Muscle of leg (tissue), 11 donors: ENCODE results near the gene EOMES. TPM values are rescaled to one million over a fixed set of nuclear protein-coding genes. Genes with fewer than 3 reads are reported as not detected.

Source experiments
- DNase-seq: peaks from one replicate; pipeline ENCODE4 v3.0.0; 2013
- H3K27ac ChIP-seq: one replicate; pipeline ENCODE4 v1.5.1; 2013; ENCODE audit warnings: mild to moderate bottlenecking, low read length, control low read depth
- H3K27me3 ChIP-seq: one replicate; pipeline ENCODE4 v1.6.1; 2013; ENCODE audit warnings: low read length; ENCODE audit not compliant: control insufficient read depth, insufficient read depth
- H3K36me3 ChIP-seq: one replicate; pipeline ENCODE4 v1.6.1; 2013; ENCODE audit warnings: low read length; ENCODE audit not compliant: control insufficient read depth, insufficient read depth
- H3K4me1 ChIP-seq: one replicate; pipeline ENCODE4 v1.6.1; 2013; ENCODE audit warnings: low read length; ENCODE audit not compliant: control insufficient read depth, insufficient read depth
- H3K4me3 ChIP-seq: one replicate; pipeline ENCODE4 v1.5.1; 2013; ENCODE audit warnings: low read length, control low read depth
- H3K9me3 ChIP-seq: replicated peaks from 2 replicates; pipeline ENCODE4 v1.6.1; 2013; ENCODE audit warnings: low read depth, low read length; ENCODE audit not compliant: control insufficient read depth
- WGBS: methylation state at CpG from one replicate; pipeline ENCODE4 v1.1.5; 2013; ENCODE audit warnings: missing lambda C conversion rate; ENCODE audit not compliant: insufficient coverage; 5-methylcytosine and 5-hydroxymethylcytosine counted together
- polyA plus RNA-seq, 8 donors: library from polyadenylated mRNA; unstranded; fragments of 120-200 nt; gene quantifications; one replicate each; pipeline versions ENCODE4 v1.2.1 to v1.2.3, GENCODE V29; 2013; ENCODE audit warnings: inconsistent platforms in 1 of 8, low replicate concordance in 1 of 8; ENCODE audit not compliant: insufficient read length in 8 of 8, insufficient read depth in 1 of 8
- total RNA-seq: library from RNA; stranded (reverse); fragments of 120-200 nt; gene quantifications from one replicate; pipeline ENCODE4 v1.2.4, GENCODE V29; 2013

EOMES gene
- total and polyA plus RNA-seq, 9 donors: 0.06 to 0.37 (median 0.18) TPM

GRCh38 chr3:27684302-27684701 lies 37.8 kb downstream of the EOMES start:
- no peak overlapping the region for H3K27ac ChIP-seq
- no peak overlapping the region for H3K4me3 ChIP-seq
- no CpG with 5 or more reads among the region's 2 CpGs for WGBS
- no peaks in the 10 kb centered on the region for H3K27me3 ChIP-seq
- no peaks in the 10 kb centered on the region for H3K4me1 ChIP-seq
- no peak for DNase-seq
- no peaks in the 10 kb centered on the region for H3K36me3 ChIP-seq
- no peaks in the 10 kb centered on the region for H3K9me3 ChIP-seq

DNA sequence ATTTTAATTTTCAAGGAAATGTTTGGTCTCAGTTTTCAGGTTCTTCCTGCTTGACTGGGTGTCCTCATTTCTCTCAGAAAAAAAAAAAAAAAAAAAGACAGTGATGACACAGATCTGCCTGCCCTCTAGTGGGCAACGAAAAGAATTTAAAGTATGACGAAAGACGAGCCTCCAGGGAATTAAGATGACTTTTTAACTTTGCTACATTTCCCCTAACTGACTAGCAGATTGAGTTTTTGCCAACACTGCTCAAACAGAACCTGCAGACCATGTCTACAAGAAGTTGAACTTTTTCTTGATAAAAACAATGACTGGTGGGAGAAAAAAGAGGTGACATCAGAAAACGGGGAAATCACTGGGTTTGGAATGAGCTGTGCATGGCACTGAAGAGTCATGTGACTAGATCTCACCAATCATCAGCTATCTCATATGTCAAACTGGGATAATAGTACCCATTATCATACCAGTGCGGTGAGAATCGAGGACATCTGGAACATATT lies 40.8 kb downstream of the EOMES start:
- 7% methylated on average over 3 of the region's 6 CpGs for WGBS
- Histone ChIP-seq H3K27ac (no peak overlapping the region), H3K4me1 (no peaks in the 10 kb centered on the region), H3K27me3 (no peaks in the 10 kb centered on the region), H3K9me3 (no peaks in the 10 kb centered on the region), H3K36me3 (no peaks in the 10 kb centered on the region), H3K4me3 (no peak overlapping the region)
- DNase-seq: peak; percentile 83

- no peak overlapping the region for H3K27ac ChIP-seq
- no peaks in the 10 kb centered on the region for H3K9me3 ChIP-seq
- DNase-seq: no peak
- no peak overlapping the region for H3K4me3 ChIP-seq
- no peaks in the 10 kb centered on the region for H3K27me3 ChIP-seq
- WGBS: no CpG with 5 or more reads among the region's 5 CpGs
- no peaks in the 10 kb centered on the region for H3K36me3 ChIP-seq
- H3K4me1 ChIP-seq: no peaks in the 10 kb centered on the region
Measured at GRCh38 chr3:27680517-27681246, 41.4 kb downstream of the EOMES start.

- Histone ChIP-seq H3K4me1 (no peaks in the 10 kb centered on the region), H3K27me3 (no peaks in the 10 kb centered on the region), H3K9me3 (no peaks in the 10 kb centered on the region), H3K36me3 (no peaks in the 10 kb centered on the region), H3K4me3 (no peak overlapping the region), H3K27ac (no peak overlapping the region)
- no peak for DNase-seq
- WGBS: no CpG with 5 or more reads among the region's 1 CpG
Measured at GRCh38 chr3:27679691-27680090, 42.4 kb downstream of the EOMES start.

DNA sequence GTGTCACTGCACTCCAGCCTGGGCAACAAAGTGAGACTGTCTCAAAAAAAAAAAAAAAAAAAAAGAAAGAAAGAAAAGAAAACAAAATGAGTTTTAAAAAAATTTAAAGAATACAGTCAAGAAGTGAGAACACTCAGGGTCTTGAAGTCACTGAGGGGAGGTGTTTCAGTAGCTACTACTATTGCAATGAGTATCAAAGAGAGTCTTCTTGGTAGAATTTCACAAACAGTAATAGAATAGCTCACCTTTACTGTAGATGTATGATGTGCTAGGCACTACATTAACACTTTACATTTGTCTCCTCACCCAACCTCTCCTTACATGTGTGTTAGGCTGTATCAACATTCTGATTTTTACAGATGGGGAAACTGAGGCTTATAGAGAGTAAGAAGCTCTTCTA lies 43.9 kb downstream of the EOMES start:
- no peak for DNase-seq
- Histone ChIP-seq H3K4me1 (no peaks in the 10 kb centered on the region), H3K9me3 (no peaks in the 10 kb centered on the region), H3K4me3 (no peak overlapping the region), H3K27me3 (no peaks in the 10 kb centered on the region), H3K27ac (no peak overlapping the region), H3K36me3 (no peaks in the 10 kb centered on the region)

DNA sequence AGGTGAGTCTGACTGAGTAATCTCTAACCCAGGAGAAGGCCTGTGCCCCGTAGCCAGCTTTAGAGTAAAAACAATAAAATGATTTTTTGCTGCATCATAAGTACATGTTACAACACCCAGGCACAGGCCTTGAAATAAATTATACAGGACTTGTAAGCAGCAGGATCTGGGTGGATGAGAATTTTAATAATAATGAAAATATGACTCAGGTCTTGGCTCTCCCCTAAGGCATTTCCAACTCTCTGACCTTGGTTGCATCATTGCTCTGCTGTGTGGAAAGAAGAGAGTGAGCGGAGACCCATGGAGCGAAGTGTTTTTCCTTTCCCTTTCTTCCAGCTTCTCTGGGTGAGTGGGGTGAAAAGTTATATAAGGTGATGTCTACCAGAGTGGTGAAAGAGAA lies 44.6 kb downstream of the EOMES start:
- Histone ChIP-seq H3K4me3 (no peak overlapping the region), H3K4me1 (no peaks in the 10 kb centered on the region), H3K9me3 (no peaks in the 10 kb centered on the region), H3K27ac (no peak overlapping the region), H3K27me3 (no peaks in the 10 kb centered on the region), H3K36me3 (no peaks in the 10 kb centered on the region)
- DNase-seq: peak; percentile 65
- WGBS: 90% methylated on average over 2 of the region's 3 CpGs

GRCh38 chr3:27675287-27675686 lies 46.8 kb downstream of the EOMES start:
- H3K4me1 ChIP-seq: no peaks in the 10 kb centered on the region
- no CpG with 5 or more reads among the region's 3 CpGs for whole genome bisulfite sequencing
- H3K4me3 ChIP-seq: no peak overlapping the region
- no peaks in the 10 kb centered on the region for H3K36me3 ChIP-seq
- DNase-seq: peak; percentile 61
- no peaks in the 10 kb centered on the region for H3K27me3 ChIP-seq
- no peaks in the 10 kb centered on the region for H3K9me3 ChIP-seq
- H3K27ac ChIP-seq: no peak overlapping the region

DNA sequence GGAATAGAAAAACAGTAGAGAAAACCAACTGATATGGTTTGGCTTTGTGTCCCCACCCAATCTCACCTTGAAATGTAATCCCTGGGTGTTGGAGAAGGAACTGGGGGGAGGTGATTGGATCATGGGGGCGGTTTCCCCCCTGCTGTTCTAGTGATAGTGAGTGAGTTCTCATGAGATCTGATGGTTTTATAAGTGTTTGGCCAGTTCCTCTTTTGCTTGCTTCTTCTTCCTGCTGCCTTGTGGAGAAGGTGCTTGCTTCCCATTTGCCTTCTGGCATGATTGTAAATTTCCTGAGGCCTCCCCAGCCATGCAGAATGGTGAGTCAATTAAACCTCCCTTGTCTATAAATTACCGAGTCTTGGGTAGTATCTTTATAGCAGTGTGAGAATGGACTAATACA lies 48.4 kb downstream of the EOMES start:
- Histone ChIP-seq H3K36me3 (no peaks in the 10 kb centered on the region), H3K27ac (no peak overlapping the region), H3K9me3 (no peaks in the 10 kb centered on the region), H3K4me3 (no peak overlapping the region), H3K27me3 (no peaks in the 10 kb centered on the region), H3K4me1 (no peaks in the 10 kb centered on the region)
- no peak for DNase-seq
- WGBS: 80% methylated on average over 1 of the region's 2 CpGs

- peaks cover 6% of the 10 kb centered on the region for H3K4me1 ChIP-seq
- no peaks in the 10 kb centered on the region for H3K27me3 ChIP-seq
- no peaks in the 10 kb centered on the region for H3K9me3 ChIP-seq
- H3K4me3 ChIP-seq: no peak overlapping the region
- no peaks in the 10 kb centered on the region for H3K36me3 ChIP-seq
- H3K27ac ChIP-seq: no peak overlapping the region
- 88% methylated on average over 2 of the region's 6 CpGs for WGBS
- no peak for DNase-seq
Measured at GRCh38 chr3:27671101-27671500, 51.0 kb downstream of the EOMES start.

GRCh38 chr3:27670619-27671018 lies 51.5 kb downstream of the EOMES start:
- no peak for DNase-seq
- no peak overlapping the region for H3K27ac ChIP-seq
- no peaks in the 10 kb centered on the region for H3K36me3 ChIP-seq
- H3K4me1 ChIP-seq: peaks cover 6% of the 10 kb centered on the region
- no peaks in the 10 kb centered on the region for H3K9me3 ChIP-seq
- no peaks in the 10 kb centered on the region for H3K27me3 ChIP-seq
- no peak overlapping the region for H3K4me3 ChIP-seq

GRCh38 chr3:27669591-27669990 lies 52.5 kb downstream of the EOMES start:
- Histone ChIP-seq H3K4me3 (no peak overlapping the region), H3K9me3 (no peaks in the 10 kb centered on the region), H3K27ac (no peak overlapping the region), H3K36me3 (no peaks in the 10 kb centered on the region), H3K4me1 (peaks cover 6% of the 10 kb centered on the region), H3K27me3 (no peaks in the 10 kb centered on the region)
- WGBS: no CpG with 5 or more reads among the region's 2 CpGs
- no peak for DNase-seq
